Endothelial cell of hepatic sinusoid (primary cell): Measurements from ENCODE around the gene PPIB.
"Not testable (repeated sequence)": the region's sequence is repeated elsewhere in the genome, so short reads cannot be mapped to it uniquely, and the experiment has no call there.

Source experiments
- in situ Hi-C: cut with HindIII; loops from 2 replicates; pipeline ENCODE4 v1.10.0; 2017; ENCODE audit warnings: low sequenced_read_pairs

The PPIB gene

DNA sequence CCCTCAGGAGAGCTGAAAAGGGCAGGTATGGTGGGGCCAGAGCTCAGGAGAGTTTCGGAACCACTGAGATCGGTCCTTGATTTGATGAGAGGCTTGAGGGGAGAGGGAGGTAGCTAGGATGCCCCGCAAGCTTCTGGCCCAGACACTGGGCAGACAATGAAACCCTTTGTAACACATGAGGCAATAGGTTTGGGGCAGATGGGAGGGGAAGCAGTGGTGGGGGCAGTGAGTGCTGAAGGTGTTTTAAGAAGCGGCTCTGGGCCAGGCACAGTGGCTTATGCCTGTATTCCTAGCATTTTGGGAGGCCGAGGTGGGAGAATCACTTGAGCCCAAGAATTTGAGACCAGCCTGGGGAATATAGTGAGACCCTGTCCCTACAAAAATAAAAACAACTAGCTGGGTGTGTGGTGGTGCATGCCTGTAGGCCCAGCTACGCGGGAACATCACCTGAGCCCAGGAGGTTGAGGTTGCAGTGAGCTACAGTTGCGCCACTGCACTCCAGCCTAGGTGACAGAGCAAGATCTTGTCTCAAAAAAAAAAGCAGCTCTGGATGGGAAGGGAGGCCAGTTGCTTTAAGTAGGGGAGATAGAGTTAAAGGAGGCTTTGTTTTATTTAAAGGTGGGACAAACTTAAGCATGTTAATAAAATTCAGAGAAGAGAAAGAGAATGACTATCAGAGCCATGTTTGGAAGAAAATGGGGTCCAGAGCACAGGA is 20.9 kb downstream of the PPIB start:
- in situ Hi-C loops, result no loop called here

DNA sequence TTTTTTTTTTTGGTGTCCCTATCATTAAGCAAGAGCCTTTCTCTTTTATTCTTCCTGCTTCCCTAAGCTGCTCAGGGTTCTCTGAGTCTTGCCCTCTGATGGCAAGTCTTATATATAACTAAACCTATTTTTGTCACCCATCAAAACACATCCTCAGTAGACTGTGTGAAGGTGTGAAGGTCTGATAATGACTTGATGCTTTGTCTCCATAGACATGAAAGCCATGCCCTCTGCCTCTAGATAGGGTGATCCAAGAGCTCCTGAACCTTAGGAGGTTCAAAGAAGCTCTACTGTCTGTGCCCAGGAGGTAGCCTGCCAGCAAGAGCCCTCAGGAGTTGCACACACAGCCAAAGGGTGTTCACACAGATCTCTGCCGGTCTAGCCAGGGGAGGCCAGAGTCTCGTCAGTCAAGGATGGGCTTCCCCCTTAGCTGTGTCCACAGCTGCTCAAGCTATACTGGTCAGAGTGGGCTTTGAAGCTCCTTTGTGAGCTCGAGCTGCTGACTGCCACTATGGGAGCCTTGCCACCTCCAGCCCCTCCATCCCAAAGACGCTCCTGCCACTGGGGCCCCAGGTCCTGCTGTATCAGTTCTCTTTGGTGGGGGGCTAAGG is 24.4 kb downstream of the PPIB start:
- in situ Hi-C loops, result no loop called here

- in situ Hi-C loops, result no loop called here
Measured at GRCh38 chr15:64137226-64137833, 25.5 kb downstream of the PPIB start.

- in situ Hi-C loops, result no loop called here
Measured at GRCh38 chr15:64136347-64136746, 26.5 kb downstream of the PPIB start.

GRCh38 chr15:64134345-64134829 is 28.4 kb downstream of the PPIB start:
- in situ Hi-C loops, result loop anchor here (5.0 kb wide), 1 partner anchor 48 kb away; no protein-coding TSS in a partner anchor

DNA sequence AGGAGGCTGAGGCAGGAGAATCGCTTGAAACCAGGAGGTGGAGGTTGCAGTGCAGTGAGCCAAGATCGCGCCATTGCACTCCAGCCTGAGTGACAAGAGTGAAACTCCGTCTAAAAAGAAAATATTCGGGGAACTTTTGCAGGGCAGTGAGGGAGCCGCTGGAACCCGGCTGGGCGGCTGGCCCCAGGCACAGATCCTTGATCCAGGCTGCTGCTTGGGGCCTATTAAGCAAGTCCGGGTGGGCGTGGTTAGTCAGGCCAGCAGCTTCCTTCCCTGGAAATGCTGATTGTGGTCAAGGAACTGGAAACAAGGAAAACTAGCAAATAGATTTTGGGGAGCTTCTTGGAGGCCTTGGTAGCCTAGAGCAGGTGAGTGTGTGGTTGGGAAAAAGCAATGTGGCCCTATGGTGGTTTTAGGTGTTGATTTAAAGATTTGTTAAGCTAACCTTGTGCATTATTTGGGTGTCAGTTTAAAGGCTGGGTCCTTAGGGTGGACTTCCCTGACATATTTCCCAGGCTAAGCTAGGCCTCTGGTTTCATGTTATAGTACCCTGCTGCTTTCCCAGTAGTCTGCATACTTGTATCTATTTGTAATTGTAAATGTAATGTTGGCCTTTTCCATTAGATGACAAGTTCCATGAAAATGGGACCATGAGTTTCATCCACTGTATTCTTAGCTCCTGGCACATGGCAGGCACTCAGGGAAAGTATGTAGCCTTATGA is 29.0 kb downstream of the PPIB start:
- in situ Hi-C loops, result loop anchor here (5.0 kb wide), 1 partner anchor 49 kb away; no protein-coding TSS in a partner anchor

- in situ Hi-C loops, result loop anchor here (5.0 kb wide), 1 partner anchor 50 kb away; no protein-coding TSS in a partner anchor
Measured at GRCh38 chr15:64132217-64132616, 30.6 kb downstream of the PPIB start.

DNA sequence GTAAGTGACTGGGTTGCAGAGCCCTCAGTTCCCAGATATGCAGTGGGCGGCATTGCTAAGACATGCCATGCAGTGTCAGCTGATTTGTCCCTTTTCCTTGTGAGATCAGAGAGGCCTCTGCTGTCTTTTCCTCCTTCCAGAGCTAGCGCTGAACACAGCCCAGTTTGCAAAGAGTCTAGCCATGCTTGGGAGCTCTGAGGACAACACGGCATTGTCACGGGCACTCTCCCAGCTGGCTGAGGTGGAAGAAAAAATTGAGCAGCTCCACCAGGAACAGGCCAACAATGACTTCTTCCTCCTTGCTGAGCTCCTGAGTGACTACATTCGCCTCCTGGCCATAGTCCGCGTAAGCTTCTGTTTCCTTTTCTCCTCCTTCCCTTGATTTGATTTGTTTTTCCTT is 31.3 kb downstream of the PPIB start:
- in situ Hi-C loops, result loop anchor here (5.0 kb wide), 1 partner anchor 51 kb away; no protein-coding TSS in a partner anchor

- in situ Hi-C loops, result loop anchor here (5.0 kb wide), 1 partner anchor 52 kb away; no protein-coding TSS in a partner anchor
Measured at GRCh38 chr15:64130159-64130558, 32.7 kb downstream of the PPIB start.

GRCh38 chr15:64127521-64128270 is 35.1 kb downstream of the PPIB start:
- in situ Hi-C loops, result no loop called here

DNA sequence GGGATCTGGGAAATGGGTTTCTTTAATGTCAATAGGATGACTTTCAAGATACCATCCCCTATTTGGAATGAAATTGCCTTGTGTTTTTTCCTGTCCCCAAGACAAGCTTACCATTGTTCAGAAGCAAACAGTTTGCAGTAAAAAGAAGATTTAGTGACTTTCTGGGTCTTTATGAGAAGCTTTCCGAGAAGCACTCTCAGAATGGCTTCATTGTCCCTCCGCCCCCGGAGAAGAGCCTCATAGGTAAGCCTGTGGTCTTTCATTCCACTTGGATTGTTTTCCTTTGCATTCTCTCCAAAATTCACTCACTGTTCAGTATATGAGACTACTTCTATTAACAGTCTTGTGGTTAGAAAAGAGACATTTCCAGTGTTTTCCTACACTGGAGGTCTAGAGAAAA is 36.8 kb downstream of the PPIB start:
- in situ Hi-C loops, result no loop called here

- in situ Hi-C loops, result no loop called here
Measured at GRCh38 chr15:64122936-64123351, 39.9 kb downstream of the PPIB start.

- in situ Hi-C loops, result no loop called here
Measured at GRCh38 chr15:64122444-64122843, 40.4 kb downstream of the PPIB start.

GRCh38 chr15:64121614-64122013 is 41.2 kb downstream of the PPIB start:
- in situ Hi-C loops, result no loop called here

DNA sequence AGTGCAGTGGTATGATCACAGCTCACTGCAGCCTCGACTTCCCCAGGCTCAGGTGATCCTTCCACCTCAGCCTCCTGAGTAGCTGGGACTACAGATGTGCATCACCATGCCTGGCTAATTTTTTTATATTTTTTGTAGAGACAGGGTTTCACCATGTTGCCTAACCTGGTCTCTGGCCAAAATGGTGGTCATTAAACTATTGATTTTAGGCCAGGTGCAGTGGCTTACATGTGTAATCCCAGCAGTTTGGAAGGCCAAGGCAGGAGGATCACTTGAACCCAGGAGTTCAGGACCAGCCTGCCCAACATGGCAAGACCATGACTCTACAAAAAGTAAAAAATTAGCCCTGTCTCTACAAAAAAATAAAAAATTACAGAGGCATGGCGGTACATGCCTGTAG is 42.5 kb downstream of the PPIB start:
- in situ Hi-C loops, result not testable (repeated sequence)

DNA sequence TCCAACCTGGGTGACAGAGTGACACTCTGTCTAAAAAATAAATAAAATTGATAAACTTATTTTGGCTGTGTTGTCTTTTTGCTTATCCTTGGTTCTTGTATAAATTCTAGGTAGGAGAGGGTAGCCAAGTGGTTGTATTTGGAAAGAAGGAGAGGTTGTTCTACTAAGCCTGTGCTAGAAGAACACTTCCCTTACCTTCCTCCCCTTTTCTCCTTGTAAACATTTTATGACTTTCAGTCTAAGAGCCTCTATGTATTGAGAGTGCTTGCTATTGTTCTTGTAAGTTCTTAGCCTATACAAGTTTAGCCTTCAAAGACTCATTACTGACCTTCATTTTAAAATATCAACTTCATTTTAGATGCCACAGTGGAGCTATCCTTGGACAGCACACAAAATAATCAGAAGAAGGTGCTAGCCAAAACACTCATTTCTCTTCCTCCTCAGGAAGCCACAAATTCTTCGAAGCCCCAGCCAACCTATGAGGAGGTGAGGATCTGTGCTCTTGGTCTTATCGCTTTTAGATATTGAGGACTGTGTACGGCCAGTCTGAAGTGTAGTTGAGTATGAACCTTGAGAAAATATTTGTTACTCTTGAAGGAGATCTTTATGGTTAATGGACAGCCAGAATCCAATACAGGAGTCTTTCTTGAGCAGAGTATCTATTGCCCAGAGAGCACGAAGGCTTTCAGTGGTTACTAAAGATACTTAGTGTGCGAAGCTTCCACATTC is 44.9 kb downstream of the PPIB start:
- in situ Hi-C loops, result no loop called here

DNA sequence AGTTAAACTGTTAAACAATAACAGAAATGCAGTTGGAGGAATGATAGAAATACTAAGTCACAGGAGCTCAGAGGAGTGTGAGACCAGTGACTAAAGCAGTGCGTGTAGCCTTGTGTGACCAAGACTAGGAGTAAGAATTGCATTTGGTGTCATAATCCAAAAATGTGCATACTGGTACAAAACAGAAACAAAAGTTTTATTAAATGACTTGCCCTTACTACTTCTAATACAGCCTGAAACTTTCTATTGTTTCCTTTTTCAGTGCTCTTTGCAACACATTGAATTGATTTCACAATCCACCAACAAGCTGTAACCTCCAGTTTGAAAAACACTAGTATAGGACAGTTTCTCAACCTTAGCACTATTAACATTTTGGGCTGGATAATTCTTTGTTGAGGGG is 49.9 kb downstream of the PPIB start:
- in situ Hi-C loops, result no loop called here

DNA sequence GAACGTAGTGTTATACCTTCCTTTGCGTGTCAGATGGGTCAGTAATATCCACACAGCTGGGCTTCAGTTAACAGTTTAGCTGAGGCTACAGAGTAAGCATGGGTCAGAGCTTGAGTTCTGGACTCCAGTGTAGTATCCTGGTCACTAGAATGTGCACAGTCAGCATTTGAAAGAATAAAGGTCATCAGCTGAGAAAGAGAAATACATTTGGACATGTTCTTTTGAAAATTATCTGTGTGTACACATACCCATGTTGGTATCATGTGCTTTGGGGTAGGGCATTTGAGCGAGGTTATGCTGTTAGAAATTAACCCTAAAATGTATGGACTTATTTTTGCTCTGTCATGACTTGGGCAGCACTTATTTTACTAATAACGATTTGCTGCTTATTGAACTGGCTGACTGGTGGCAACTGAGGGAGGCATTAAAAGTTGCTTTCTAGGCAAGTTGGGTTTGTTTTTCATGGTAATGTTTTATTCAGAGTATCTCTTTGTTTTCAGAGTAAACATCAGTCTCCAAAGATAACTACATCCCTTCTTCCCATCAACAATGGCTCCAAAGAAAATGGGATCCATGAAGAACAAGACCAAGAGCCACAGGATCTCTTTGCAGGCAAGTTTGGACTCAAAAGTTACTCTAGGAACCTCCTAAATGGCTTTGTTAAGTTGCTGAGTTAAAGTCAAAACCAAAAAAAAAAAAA is 50.6 kb downstream of the PPIB start:
- in situ Hi-C loops, result no loop called here

DNA sequence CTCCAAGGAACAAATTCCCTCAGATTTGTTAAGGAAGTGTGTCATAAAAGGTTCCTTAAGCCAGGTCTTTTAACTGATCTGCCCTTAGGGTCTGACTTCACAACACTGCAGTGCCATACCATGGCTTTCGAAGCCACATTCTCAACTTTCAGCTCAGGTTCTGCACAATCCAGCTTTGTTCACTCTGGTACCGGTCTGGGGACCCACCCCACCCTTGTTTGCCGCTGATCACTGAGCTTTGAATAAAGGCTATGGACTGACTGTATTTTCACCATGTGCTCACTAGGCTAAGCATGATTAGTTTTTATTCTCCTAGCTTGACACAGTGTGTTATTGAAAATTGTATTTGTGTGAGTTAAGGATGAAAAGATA is 51.2 kb downstream of the PPIB start:
- in situ Hi-C loops, result no loop called here
